PC-9 (cell line): ENCODE measurements around the gene TRPM7. TPM values are rescaled to one million over a fixed set of nuclear protein-coding genes. Genes with fewer than 3 reads are reported as not detected.

Experiments
- BruUV-seq: library from RNA; stranded (reverse); fragments of 400-500 nt; replicated peaks from 2 replicates; lab custom pipeline; 2021; lab: Mats Ljungman, UMichigan
- CTCF ChIA-PET: fragments of 300-600 bp; sonication (Branson Sonifier 250); formaldehyde crosslinking; loops from one replicate; lab custom pipeline; 2022; ENCODE audit warnings: antibody characterized with exemption; lab: Charles Lee
- POLR2A ChIA-PET: fragments of 300-600 bp; sonication (Branson Sonifier 250); formaldehyde crosslinking; loops from one replicate; lab custom pipeline; 2022; ENCODE audit warnings: antibody characterized with exemption; ENCODE audit not compliant: unreplicated experiment; lab: Charles Lee
- DNase-seq, 2 experiments: peaks; one replicate each; pipeline versions ENCODE4 v3.0.0 to v3.0.0-alpha.2; 2015 to 2022; ENCODE audit warnings: mixed read lengths in 1 of 2
- H2AFZ ChIP-seq: fragments of 200-600 bp; sonication (generic); 2 replicates; pipeline ENCODE4 v1.8.1; 2017; ENCODE audit warnings: antibody characterized with exemption
- H3F3A ChIP-seq: fragments of 200-600 bp; sonication (generic); 2 replicates; pipeline ENCODE4 v1.8.1; 2017; ENCODE audit warnings: antibody characterized with exemption, mild to moderate bottlenecking, low read depth; ENCODE audit not compliant: insufficient read depth
- H3K27ac ChIP-seq: fragments of 200-600 bp; sonication (generic); 2 replicates; pipeline ENCODE4 v1.6.1; 2016; ENCODE audit warnings: mixed run types
- H3K27me3 ChIP-seq: fragments of 200-600 bp; sonication (generic); 2 replicates; pipeline ENCODE4 v1.6.1; 2016; ENCODE audit warnings: low read depth, mixed run types; ENCODE audit not compliant: insufficient read depth
- H3K36me3 ChIP-seq: fragments of 200-600 bp; sonication (generic); 2 replicates; pipeline ENCODE4 v1.6.1; 2016; ENCODE audit warnings: low read depth, mixed run types
- H3K4me1 ChIP-seq: fragments of 200-600 bp; sonication (generic); replicated peaks from 2 replicates; pipeline ENCODE4 v1.6.1; 2016; ENCODE audit warnings: mixed run types; ENCODE audit not compliant: insufficient read depth
- H3K4me2 ChIP-seq: fragments of 200-600 bp; sonication (generic); 2 replicates; pipeline ENCODE4 v1.6.1; 2017; ENCODE audit warnings: mixed run types
- H3K4me3 ChIP-seq: fragments of 200-600 bp; sonication (generic); 2 replicates; pipeline ENCODE4 v1.6.1; 2016; ENCODE audit warnings: mixed run types
- H3K79me2 ChIP-seq: fragments of 200-600 bp; sonication (generic); 2 replicates; pipeline ENCODE4 v1.6.1; 2017; ENCODE audit warnings: low read depth, mixed run types
- H3K9me2 ChIP-seq: fragments of 200-600 bp; sonication (generic); 2 replicates; pipeline ENCODE4 v1.8.1; 2017; ENCODE audit warnings: mild to moderate bottlenecking; ENCODE audit not compliant: insufficient read depth
- H3K9me3 ChIP-seq: fragments of 200-600 bp; sonication (generic); 2 replicates; pipeline ENCODE4 v1.8.1; 2016; ENCODE audit warnings: low read depth; ENCODE audit not compliant: insufficient read depth
- H4K20me1 ChIP-seq: fragments of 200-600 bp; sonication (generic); 2 replicates; pipeline ENCODE4 v1.8.1; 2017; ENCODE audit not compliant: insufficient read depth
- EZH2 ChIP-seq: fragments of 200-600 bp; sonication (generic); IDR thresholded peaks from 2 replicates; pipeline ENCODE4 v1.8.0; 2017; ENCODE audit warnings: antibody characterized with exemption, low read depth
- intact Hi-C: fragments of 100-400 bp; cut with micrococcal nuclease; formaldehyde crosslinking; loops from one replicate; pipeline ENCODE4 v1.10.0; 2022; ENCODE audit not compliant: unreplicated experiment
- total RNA-seq: library from RNA; stranded (reverse); gene quantifications from 2 replicates; pipeline ENCODE4 v1.2.3, GENCODE V29; 2021
- TF ChIP-seq, protein P1 (sequence below): fragments of 200-600 bp; sonication (generic); conservative IDR thresholded peaks from 2 replicates; pipeline ENCODE4 v1.6.1; 2017; ENCODE audit warnings: mixed run types, antibody characterized with exemption, mild to moderate bottlenecking, moderate library complexity

The TRPM7 gene
- total RNA-seq, 1 experiment from 2014 or later, result 40.3 TPM

DNA sequence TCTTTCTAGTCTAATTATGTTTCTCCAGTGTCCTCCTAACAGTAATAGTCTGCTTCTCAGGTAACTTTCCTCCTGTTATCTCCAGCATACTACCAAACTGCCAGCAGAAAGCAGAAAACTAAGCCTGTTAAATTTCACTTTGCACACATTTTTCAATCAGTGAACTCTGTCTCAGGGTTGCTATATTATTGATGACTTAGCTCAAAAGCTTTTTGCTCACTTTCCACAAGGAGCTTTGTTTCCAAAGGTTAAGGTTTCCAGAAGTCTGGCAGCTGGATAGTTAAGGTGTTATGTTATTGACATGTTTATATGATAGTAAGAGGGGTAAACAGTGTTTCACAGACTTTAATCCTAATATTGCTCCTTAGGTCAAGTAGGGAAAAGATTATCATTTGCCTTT, 5.1 kb downstream of the TRPM7 start:
- POLR2A ChIA-PET, result no interaction called here
- no peaks in the 10 kb centered on the region; the same call in 1 of the 2 replicates for H4K20me1 ChIP-seq

DNA sequence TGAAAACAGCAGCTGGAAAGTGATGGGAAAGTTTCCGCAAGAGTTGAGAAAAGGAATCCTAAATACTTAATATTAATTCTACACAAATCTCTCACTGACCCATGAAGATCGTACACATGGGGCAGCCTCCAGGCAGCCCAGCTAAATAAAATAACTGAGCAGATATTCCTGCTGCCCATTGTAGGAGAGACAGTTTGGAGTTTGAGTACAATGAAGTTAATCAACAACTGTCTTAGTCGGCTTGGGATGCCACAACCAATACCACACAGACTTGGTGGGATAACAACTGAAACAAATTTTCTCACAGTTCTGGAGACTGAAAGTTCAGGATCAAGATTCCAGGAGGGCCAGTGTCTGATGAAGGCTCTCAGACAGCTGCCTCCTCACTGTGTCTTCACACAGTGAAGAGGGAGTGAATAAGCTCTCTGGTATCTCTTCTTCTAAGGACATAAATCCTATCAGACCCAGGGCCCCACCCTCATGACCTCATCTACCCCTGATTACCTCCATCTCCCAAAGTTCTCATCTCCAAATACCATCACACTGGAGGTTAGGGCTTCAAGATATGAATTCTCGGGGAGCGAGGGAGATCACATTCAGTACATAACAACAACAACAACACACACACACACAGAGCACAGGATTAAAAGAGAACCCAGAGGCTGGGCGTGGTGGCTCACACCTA, 9.7 kb downstream of the TRPM7 start:
- Histone ChIP-seq H2AFZ (no peak overlapping the region), H3K27ac (no peak overlapping the region), H3K4me2 (no peak overlapping the region), H3K9me2 (no peaks in the 10 kb centered on the region), H3K27me3 (no peaks in the 10 kb centered on the region), H3K4me1 (no peaks in the 10 kb centered on the region), H3K79me2 (peaks cover 44% of the 10 kb centered on the region), H3K4me3 (no peak overlapping the region), H3K36me3 (no peaks in the 10 kb centered on the region), H3K9me3 (no peaks in the 10 kb centered on the region), H3F3A (no peaks in the 10 kb centered on the region), H4K20me1 (peaks cover 3% of the 10 kb centered on the region; the same call in 1 of the 2 replicates)
- TF ChIP-seq, protein P1, sequence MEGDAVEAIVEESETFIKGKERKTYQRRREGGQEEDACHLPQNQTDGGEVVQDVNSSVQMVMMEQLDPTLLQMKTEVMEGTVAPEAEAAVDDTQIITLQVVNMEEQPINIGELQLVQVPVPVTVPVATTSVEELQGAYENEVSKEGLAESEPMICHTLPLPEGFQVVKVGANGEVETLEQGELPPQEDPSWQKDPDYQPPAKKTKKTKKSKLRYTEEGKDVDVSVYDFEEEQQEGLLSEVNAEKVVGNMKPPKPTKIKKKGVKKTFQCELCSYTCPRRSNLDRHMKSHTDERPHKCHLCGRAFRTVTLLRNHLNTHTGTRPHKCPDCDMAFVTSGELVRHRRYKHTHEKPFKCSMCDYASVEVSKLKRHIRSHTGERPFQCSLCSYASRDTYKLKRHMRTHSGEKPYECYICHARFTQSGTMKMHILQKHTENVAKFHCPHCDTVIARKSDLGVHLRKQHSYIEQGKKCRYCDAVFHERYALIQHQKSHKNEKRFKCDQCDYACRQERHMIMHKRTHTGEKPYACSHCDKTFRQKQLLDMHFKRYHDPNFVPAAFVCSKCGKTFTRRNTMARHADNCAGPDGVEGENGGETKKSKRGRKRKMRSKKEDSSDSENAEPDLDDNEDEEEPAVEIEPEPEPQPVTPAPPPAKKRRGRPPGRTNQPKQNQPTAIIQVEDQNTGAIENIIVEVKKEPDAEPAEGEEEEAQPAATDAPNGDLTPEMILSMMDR, result no peak
- TF ChIP-seq EZH2, result no peak
- BruUV-seq, result no TSS peak
- DNase-seq, result no peak
- intact Hi-C loops, result loop anchor here (1.0 to 2.0 kb wide), 2 partner anchors 200 to 209 kb away; no protein-coding TSS in a partner anchor
- POLR2A ChIA-PET, result no interaction called here
- CTCF ChIA-PET, result no interaction called here

More for the DNA sequence above, 5.1 kb downstream of the TRPM7 start:
- no peaks in the 10 kb centered on the region for H3K27me3 ChIP-seq
- TF ChIP-seq, protein P1, result no peak
- no peak for TF ChIP-seq EZH2
- no peak overlapping the region for H3K27ac ChIP-seq
- CTCF ChIA-PET, result no interaction called here
- intact Hi-C loops, result no loop called here
- no peaks in the 10 kb centered on the region for H3K9me2 ChIP-seq
- H3K4me1 ChIP-seq, result 0 out of 2 replicates have a peak, but pooled peaks cover 15% of the 10 kb centered on the region
- no peak for DNase-seq
- no peaks in the 10 kb centered on the region for H3K36me3 ChIP-seq
- peaks cover 9% of the 10 kb centered on the region; the same call in 1 of the 2 replicates for H3F3A ChIP-seq
- no TSS peak for BruUV-seq
- H3K4me2 ChIP-seq, result no peak overlapping the region
- H2AFZ ChIP-seq, result no peak overlapping the region
- H3K4me3 ChIP-seq, result no peak overlapping the region
- H3K79me2 ChIP-seq, result peaks cover 74% of the 10 kb centered on the region
- no peaks in the 10 kb centered on the region for H3K9me3 ChIP-seq

DNA sequence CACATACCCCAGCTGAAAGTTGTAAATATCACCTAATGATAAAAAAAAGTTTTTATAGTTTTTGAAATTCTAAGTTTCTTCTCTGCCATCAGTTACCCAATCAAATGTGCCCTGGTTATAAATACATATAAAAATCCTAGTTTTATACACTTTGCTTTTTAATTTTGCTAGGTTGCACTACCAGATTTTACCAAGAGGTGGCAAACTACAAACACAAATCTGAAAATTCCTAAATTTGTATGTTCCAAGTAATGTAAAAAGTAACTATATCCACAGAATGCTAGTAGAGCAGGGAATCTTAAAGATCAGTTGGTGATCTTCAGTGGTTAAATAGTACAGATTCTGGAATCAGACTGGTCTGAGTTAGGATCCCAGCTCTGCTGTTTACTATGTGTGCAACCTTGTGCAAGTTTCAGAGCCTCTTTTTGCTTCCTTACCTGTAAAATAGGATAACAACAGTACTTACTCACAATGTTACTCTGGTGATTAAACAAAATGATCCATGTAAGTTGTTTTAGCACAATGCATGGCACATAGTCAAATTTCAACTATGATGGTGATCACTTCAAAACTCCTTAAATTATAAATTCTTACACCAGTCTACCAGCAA, 11.0 kb downstream of the TRPM7 start:
- H3F3A ChIP-seq, result no peaks in the 10 kb centered on the region
- no peak overlapping the region for H2AFZ ChIP-seq
- no peaks in the 10 kb centered on the region for H3K27me3 ChIP-seq
- TF ChIP-seq, protein P1, result peak; percentile 84
- no peak for TF ChIP-seq EZH2
- no peak overlapping the region; the same call in 1 of the 2 replicates for H3K27ac ChIP-seq
- H3K9me2 ChIP-seq, result no peaks in the 10 kb centered on the region
- no peak for DNase-seq
- no peaks in the 10 kb centered on the region for H3K36me3 ChIP-seq
- H3K4me2 ChIP-seq, result no peak overlapping the region
- H3K4me3 ChIP-seq, result no peak overlapping the region
- H3K4me1 ChIP-seq, result no peaks in the 10 kb centered on the region
- ChIA-PET POLR2A (no interaction called here), CTCF (no interaction called here)
- no peaks in the 10 kb centered on the region for H3K9me3 ChIP-seq
- H4K20me1 ChIP-seq, result peaks cover 3% of the 10 kb centered on the region; the same call in 1 of the 2 replicates
- peaks cover 36% of the 10 kb centered on the region for H3K79me2 ChIP-seq
- no TSS peak for BruUV-seq
- intact Hi-C loops, result loop anchor here (1.0 to 2.0 kb wide), 3 partner anchors 201 to 233 kb away; partner anchors contain the start of gene AP4E1
